H9 (cell line): ENCODE measurements around the gene FNDC3B. TPM values are rescaled to one million over a fixed set of nuclear protein-coding genes. Genes with fewer than 3 reads are reported as not detected.

ENCODE experiments used
- DNase-seq: peaks from one replicate; pipeline ENCODE4 v3.0.0-alpha.2; 2017
- H2AFZ ChIP-seq: one replicate; pipeline ENCODE4 v1.6.1; 2013; ENCODE audit warnings: mild to moderate bottlenecking, low read length, control low read depth, moderate library complexity
- H2AK5ac ChIP-seq: 2 replicates; pipeline ENCODE4 v1.6.1; 2013; ENCODE audit warnings: low read length, control low read depth, mixed read lengths; ENCODE audit not compliant: insufficient read length
- H2BK120ac ChIP-seq: one replicate; pipeline ENCODE4 v1.6.1; 2013; ENCODE audit warnings: low read depth, mild to moderate bottlenecking, low read length, control low read depth, inconsistent platforms; ENCODE audit not compliant: poor library complexity, severe bottlenecking
- H2BK12ac ChIP-seq: 2 replicates; pipeline ENCODE4 v1.6.1; 2013; ENCODE audit warnings: low read length, control low read depth, mixed read lengths, low read depth; ENCODE audit not compliant: insufficient read length
- H2BK15ac ChIP-seq: 2 replicates; pipeline ENCODE4 v1.6.1; 2013; ENCODE audit warnings: low read depth, low read length, control low read depth
- H2BK20ac ChIP-seq: one replicate; pipeline ENCODE4 v1.6.1; 2013; ENCODE audit warnings: low read depth, mild to moderate bottlenecking, low read length, control low read depth, inconsistent platforms; ENCODE audit not compliant: poor library complexity, severe bottlenecking
- H2BK5ac ChIP-seq: 2 replicates; pipeline ENCODE4 v1.6.1; 2013; ENCODE audit warnings: low read length, control low read depth, mixed read lengths; ENCODE audit not compliant: insufficient read length
- H3K14ac ChIP-seq: 2 replicates; pipeline ENCODE4 v1.6.1; 2013; ENCODE audit warnings: low read length, control low read depth; ENCODE audit not compliant: insufficient read depth
- H3K18ac ChIP-seq: 2 replicates; pipeline ENCODE4 v1.6.1; 2013; ENCODE audit warnings: low read depth, mild to moderate bottlenecking, mixed read lengths, low read length, control low read depth; ENCODE audit not compliant: insufficient read length
- H3K23ac ChIP-seq: 2 replicates; pipeline ENCODE4 v1.6.1; 2013; ENCODE audit warnings: low read length, control low read depth, mixed read lengths, low read depth; ENCODE audit not compliant: insufficient read length
- H3K23me2 ChIP-seq: 2 replicates; pipeline ENCODE4 v1.6.1; 2013; ENCODE audit warnings: low read depth, mild to moderate bottlenecking, mixed read lengths, low read length, control low read depth; ENCODE audit not compliant: insufficient read length, poor library complexity, severe bottlenecking
- H3K27ac ChIP-seq: 2 replicates; pipeline ENCODE4 v1.5.1; 2013; ENCODE audit warnings: low read length, control low read depth, mixed read lengths, low read depth; ENCODE audit not compliant: insufficient read length
- H3K27me3 ChIP-seq: 2 replicates; pipeline ENCODE4 v1.6.1; 2013; ENCODE audit warnings: low read length, control low read depth, inconsistent platforms; ENCODE audit not compliant: insufficient read depth
- H3K4ac ChIP-seq: 2 replicates; pipeline ENCODE4 v1.6.1; 2013; ENCODE audit warnings: low read depth, mild to moderate bottlenecking, control low read depth, inconsistent platforms, low read length, moderate library complexity
- H3K4me1 ChIP-seq: 2 replicates; pipeline ENCODE4 v1.6.1; 2013; ENCODE audit warnings: low read length, control low read depth, inconsistent platforms; ENCODE audit not compliant: insufficient read depth
- H3K4me2 ChIP-seq: 2 replicates; pipeline ENCODE4 v1.6.1; 2013; ENCODE audit warnings: low read length, control low read depth, mixed read lengths; ENCODE audit not compliant: insufficient read length, insufficient read depth
- H3K56ac ChIP-seq: 2 replicates; pipeline ENCODE4 v1.6.1; 2013; ENCODE audit warnings: low read depth, mild to moderate bottlenecking, mixed read lengths, low read length, control low read depth; ENCODE audit not compliant: insufficient read length
- H3K79me1 ChIP-seq: 2 replicates; pipeline ENCODE4 v1.6.1; 2013; ENCODE audit warnings: low read depth, mild to moderate bottlenecking, moderate library complexity, low read length, control low read depth, inconsistent platforms; ENCODE audit not compliant: insufficient read depth, poor library complexity, severe bottlenecking
- H3K79me2 ChIP-seq: 2 replicates; pipeline ENCODE4 v1.6.1; 2013; ENCODE audit warnings: low read length, control low read depth, inconsistent platforms; ENCODE audit not compliant: insufficient read depth
- H3K9ac ChIP-seq: 2 replicates; pipeline ENCODE4 v1.6.1; 2013; ENCODE audit warnings: low read length, control low read depth, mixed read lengths; ENCODE audit not compliant: insufficient read length; ENCODE audit errors: extremely low read depth
- H3K9me3 ChIP-seq: one replicate; pipeline ENCODE4 v1.6.1; 2013; ENCODE audit warnings: low read depth, low read length, inconsistent platforms; ENCODE audit not compliant: control insufficient read depth
- H3T11ph ChIP-seq: one replicate; pipeline ENCODE4 v1.6.1; 2013; ENCODE audit warnings: mild to moderate bottlenecking, low read length, control low read depth, inconsistent platforms
- H4K20me1 ChIP-seq: one replicate; pipeline ENCODE4 v1.6.1; 2013; ENCODE audit not compliant: control insufficient read depth, insufficient read length, insufficient read depth
- H4K5ac ChIP-seq: 2 replicates; pipeline ENCODE4 v1.6.1; 2013; ENCODE audit warnings: low read depth, mild to moderate bottlenecking, mixed read lengths, low read length, control low read depth; ENCODE audit not compliant: insufficient read length
- H4K8ac ChIP-seq: replicated peaks from 2 replicates; pipeline ENCODE4 v1.6.1; 2013; ENCODE audit warnings: low read length, control low read depth, mixed read lengths, low read depth; ENCODE audit not compliant: insufficient read length
- H4K91ac ChIP-seq: 2 replicates; pipeline ENCODE4 v1.6.1; 2013; ENCODE audit warnings: low read depth, mild to moderate bottlenecking, moderate library complexity, mixed read lengths, low read length, control low read depth; ENCODE audit not compliant: insufficient read length
- H3K27ac Mint-ChIP-seq, 3 experiments: 2 replicates in 2 of 3; 3 replicates in 1 of 3; pipeline ENCODE4 v1.8.0; 2020 to 2021; ENCODE audit warnings: mixed read lengths in 3 of 3, mild to moderate bottlenecking in 1 of 3, moderate library complexity in 1 of 3
- H3K27me3 Mint-ChIP-seq: 2 replicates; pipeline ENCODE4 v1.8.0; 2021; ENCODE audit warnings: low read depth, mild to moderate bottlenecking, moderate library complexity, mixed read lengths
- H3K36me3 Mint-ChIP-seq, 3 experiments: 2 replicates in 2 of 3; 3 replicates in 1 of 3; pipeline ENCODE4 v1.8.0; 2020 to 2021; ENCODE audit warnings: low read depth in 3 of 3, mixed read lengths in 3 of 3; ENCODE audit not compliant: insufficient read depth in 1 of 3
- H3K4me1 Mint-ChIP-seq, 2 experiments: 2 replicates each; pipeline ENCODE4 v1.8.0; 2020; ENCODE audit warnings: mixed read lengths in 2 of 2
- H3K4me3 Mint-ChIP-seq, 2 experiments: 2 replicates in 1 of 2; 3 replicates in 1 of 2; pipeline ENCODE4 v1.8.0; 2020 to 2021; ENCODE audit warnings: mild to moderate bottlenecking in 2 of 2, mixed read lengths in 2 of 2, moderate library complexity in 1 of 2
- H3K9me3 Mint-ChIP-seq, 2 experiments: 2 replicates in 1 of 2; 3 replicates in 1 of 2; pipeline ENCODE4 v1.8.0; 2020; ENCODE audit warnings: mild to moderate bottlenecking in 2 of 2, mixed read lengths in 2 of 2, moderate library complexity in 1 of 2
- WGBS: extraction: QIAGEN DNeasy Blood & Tissue Kit; methylation state at CpG from one replicate; pipeline ENCODE4 v1.1.7; 2013; ENCODE audit warnings: missing lambda C conversion rate, low lambda C conversion rate, mixed read lengths; ENCODE audit not compliant: insufficient read length; ENCODE audit errors: extremely low coverage; 5-methylcytosine and 5-hydroxymethylcytosine counted together
- total RNA-seq: library from RNA; stranded (reverse); gene quantifications from 2 replicates; pipeline ENCODE4 v1.2.1, GENCODE V29; 2021
- TF ChIP-seq, protein P1 (sequence below): fragments of 200-600 bp; sonication (generic); conservative IDR thresholded peaks from 3 replicates; pipeline ENCODE4 v1.8.0; 2021; ENCODE audit warnings: antibody characterized with exemption, mild to moderate bottlenecking

FNDC3B gene
- total RNA-seq, 1 experiment from 2014 or later: 43.8 TPM

DNA sequence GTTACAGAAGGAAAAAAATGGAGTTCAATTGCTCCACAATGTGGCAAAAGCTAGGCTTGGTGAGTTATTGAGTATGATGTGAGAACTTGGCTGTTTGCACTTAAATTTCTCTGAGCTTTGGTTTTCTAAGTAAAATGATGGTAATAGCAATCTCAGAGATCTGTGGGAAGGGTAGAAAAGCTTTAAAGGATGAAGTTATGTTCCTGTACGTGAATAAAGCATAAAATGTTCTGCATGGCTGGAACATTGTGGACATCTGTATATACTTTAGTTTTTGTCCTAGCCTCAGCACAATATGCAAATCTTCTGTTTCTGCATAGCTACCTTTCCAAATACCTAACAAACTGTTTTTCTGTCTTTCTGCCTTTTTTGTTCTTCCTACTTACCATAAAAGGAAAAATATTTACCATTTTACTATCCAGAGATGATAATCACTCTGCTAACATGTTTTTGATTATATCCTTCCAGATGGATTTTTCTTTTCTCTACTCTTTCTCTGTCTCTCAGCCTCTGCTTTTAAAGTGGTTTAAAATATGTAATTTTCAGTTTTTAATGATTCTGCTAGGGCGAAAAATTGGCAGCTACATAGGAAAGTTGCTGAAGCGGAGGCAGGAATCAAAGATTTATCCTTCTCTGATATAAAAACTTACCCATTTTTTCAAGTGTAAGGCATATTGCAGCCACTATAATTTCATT lies 188.1 kb downstream of the FNDC3B start:
- H3K27me3 Mint-ChIP-seq: no peaks in the 10 kb centered on the region
- Histone ChIP-seq H2BK5ac (no peak overlapping the region), H2BK120ac (no peak overlapping the region), H3K27ac (no peak overlapping the region), H2BK20ac (no peak overlapping the region), H3K79me2 (peaks cover 4% of the 10 kb centered on the region; the same call in 1 of the 2 replicates), H3K18ac (no peak overlapping the region), H3K27me3 (no peaks in the 10 kb centered on the region), H3K79me1 (no peaks in the 10 kb centered on the region), H3K56ac (no peak overlapping the region), H4K5ac (no peak overlapping the region), H2BK15ac (no peak overlapping the region), H3K4me1 (peaks cover 6% of the 10 kb centered on the region; the same call in 1 of the 2 replicates), H3T11ph (no peak overlapping the region), H4K8ac (no peak overlapping the region), H3K4me2 (no peak overlapping the region), H3K9me3 (no peaks in the 10 kb centered on the region), H3K9ac (no peak overlapping the region), H3K14ac (no peak overlapping the region), H4K20me1 (no peaks in the 10 kb centered on the region), H4K91ac (no peak overlapping the region), H2AK5ac (no peak overlapping the region), H2BK12ac (no peak overlapping the region), H2AFZ (no peak overlapping the region), H3K23ac (no peak overlapping the region), H3K4ac (no peak overlapping the region), H3K23me2 (no peaks in the 10 kb centered on the region)
- H3K4me3 Mint-ChIP-seq: no peak overlapping the region
- no peak for DNase-seq
- H3K27ac Mint-ChIP-seq: peak overlapping the region in 2 of 3 experiments; percentile 60 to 73; a peak in 4 of 7 replicates
- H3K9me3 Mint-ChIP-seq: no peaks in the 10 kb centered on the region
- peaks cover 36 to 38% of the 10 kb centered on the region in 2 experiments for H3K4me1 Mint-ChIP-seq
- no CpG with 5 or more reads among the region's 3 CpGs for WGBS
- TF ChIP-seq, protein P1, sequence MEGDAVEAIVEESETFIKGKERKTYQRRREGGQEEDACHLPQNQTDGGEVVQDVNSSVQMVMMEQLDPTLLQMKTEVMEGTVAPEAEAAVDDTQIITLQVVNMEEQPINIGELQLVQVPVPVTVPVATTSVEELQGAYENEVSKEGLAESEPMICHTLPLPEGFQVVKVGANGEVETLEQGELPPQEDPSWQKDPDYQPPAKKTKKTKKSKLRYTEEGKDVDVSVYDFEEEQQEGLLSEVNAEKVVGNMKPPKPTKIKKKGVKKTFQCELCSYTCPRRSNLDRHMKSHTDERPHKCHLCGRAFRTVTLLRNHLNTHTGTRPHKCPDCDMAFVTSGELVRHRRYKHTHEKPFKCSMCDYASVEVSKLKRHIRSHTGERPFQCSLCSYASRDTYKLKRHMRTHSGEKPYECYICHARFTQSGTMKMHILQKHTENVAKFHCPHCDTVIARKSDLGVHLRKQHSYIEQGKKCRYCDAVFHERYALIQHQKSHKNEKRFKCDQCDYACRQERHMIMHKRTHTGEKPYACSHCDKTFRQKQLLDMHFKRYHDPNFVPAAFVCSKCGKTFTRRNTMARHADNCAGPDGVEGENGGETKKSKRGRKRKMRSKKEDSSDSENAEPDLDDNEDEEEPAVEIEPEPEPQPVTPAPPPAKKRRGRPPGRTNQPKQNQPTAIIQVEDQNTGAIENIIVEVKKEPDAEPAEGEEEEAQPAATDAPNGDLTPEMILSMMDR: no peak
- H3K36me3 Mint-ChIP-seq: peaks cover 11 to 16% (median 13%) of the 10 kb centered on the region in 3 experiments; a peak in 6 of 7 replicates
